Measurements from ENCODE around the gene CCDC122. TPM values are rescaled to one million over a fixed set of nuclear protein-coding genes. Genes with fewer than 3 reads are reported as not detected.

CCDC122 gene
- total and polyA plus RNA-seq, 9 of the 15 experiments (the other 6 are each of a cell fraction or from before 2014, with no cell fraction given), result not detected

DNA sequence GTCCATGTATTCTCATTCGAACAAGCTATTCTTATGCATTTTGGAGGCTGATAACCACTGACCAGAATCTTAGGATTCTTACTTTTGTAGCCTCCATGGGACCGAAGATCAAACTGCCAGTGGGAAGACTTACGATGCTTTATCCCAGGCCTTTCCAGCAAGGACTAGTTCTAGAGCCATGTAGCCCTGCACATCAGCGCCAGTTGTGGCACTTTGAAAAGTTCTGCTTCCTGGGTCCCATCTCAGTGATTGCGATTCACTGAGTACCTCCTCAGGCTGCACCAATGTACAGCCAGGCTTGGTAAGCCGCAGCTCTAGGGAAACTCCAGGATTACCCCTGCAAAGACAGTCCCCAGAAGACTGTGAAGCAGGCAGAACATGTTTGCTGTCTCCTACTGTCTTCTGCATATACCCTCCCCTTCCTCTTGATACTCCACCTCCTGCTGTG lies 73.8 kb downstream of the CCDC122 start:
- ChIA-PET CTCF (ENCODE audit: low intra/inter-chr PET ratio) (no interaction called here), POLR2A (no interaction called here)
- 0 out of 2 replicates have a peak, but pooled peaks have one; percentile 24 for TF ChIP-seq POLR2AphosphoS5 (IDR thresholded peaks at IDR 0.05; ENCODE audit: control insufficient read depth, insufficient read depth, low read depth, low read length)
- no peak for TF ChIP-seq SRSF7 (optimal IDR thresholded peaks at IDR 0.05; ENCODE audit: low read depth, low read length)
- ATAC-seq, result no peak
- Histone ChIP-seq H3K9me1 (ENCODE audit: control insufficient read depth, insufficient read depth, low read length) (no peaks in the 10 kb centered on the region), H3K36me3 (ENCODE audit: control insufficient read depth, insufficient read depth, low read length) (no peaks in the 10 kb centered on the region), H3K27me3 (ENCODE audit: control insufficient read depth in 2 of 2, insufficient read depth in 2 of 2, low read length in 2 of 2) (no peaks in the 10 kb centered on the region), H3K79me2 (ENCODE audit: control insufficient read depth, insufficient read depth, low read length) (no peaks in the 10 kb centered on the region), H4K20me1 (replicated peaks; ENCODE audit: control insufficient read depth, insufficient read depth, low read length) (no peaks in the 10 kb centered on the region), H3K4me1 (replicated peaks in 1 of 2; ENCODE audit: control insufficient read depth in 2 of 2, insufficient read depth in 2 of 2, low read length in 2 of 2) (no peaks in the 10 kb centered on the region), H2AFZ (ENCODE audit: low read depth, low read length) (no peak overlapping the region), H3K27ac (ENCODE audit: extremely low read depth, low read depth, low read length) (no peak overlapping the region), H3K9me3 (replicated peaks; ENCODE audit: control insufficient read depth, insufficient read depth, low read depth, low read length) (no peaks in the 10 kb centered on the region), H3K9ac (ENCODE audit: insufficient read depth in 1 of 2, low read depth in 2 of 2, low read length in 2 of 2) (no peak overlapping the region), H3K4me2 (ENCODE audit: insufficient read depth, low read length) (no peak overlapping the region), H3K4me3 (no peak overlapping the region)
- no TSS peak for BruUV-seq (replicated peaks)
- in situ Hi-C loops (cut with MboI), result no loop called here
- intact Hi-C loops (cut with micrococcal nuclease), result no loop called here
- DNase-seq (ENCODE audit: extremely low read depth in 1 of 4, low spot score in 3 of 4), result no peak
- FAIRE-seq, result no peak
- 0% methylated on average over 5 of the region's 6 CpGs for WGBS (ENCODE audit: insufficient coverage, low coverage, missing lambda C conversion rate)

DNA sequence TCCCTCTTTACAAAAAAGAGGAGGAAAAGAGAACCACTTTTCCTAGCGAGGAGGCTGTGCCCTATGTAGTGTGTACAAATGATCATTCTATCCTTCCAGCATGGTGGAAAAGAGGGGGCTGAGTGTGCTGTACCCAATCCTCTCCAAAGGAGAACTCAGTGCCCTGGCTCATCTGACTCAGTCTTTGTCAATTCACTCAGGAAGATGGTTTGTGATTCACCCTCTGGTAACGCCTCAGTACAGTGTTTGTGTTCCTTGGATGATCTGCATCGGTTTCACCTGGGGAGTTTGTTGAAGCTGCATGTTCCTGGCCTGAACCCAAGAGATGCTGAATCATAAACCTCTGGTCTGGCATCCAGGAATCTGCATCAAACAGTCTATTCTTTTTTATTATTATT lies 74.5 kb downstream of the CCDC122 start:
- 0% methylated on average over 2 of the region's 3 CpGs for WGBS (ENCODE audit: insufficient coverage, low coverage, missing lambda C conversion rate)
- Histone ChIP-seq H3K4me3 (no peak overlapping the region), H3K27me3 (ENCODE audit: control insufficient read depth in 2 of 2, insufficient read depth in 2 of 2, low read length in 2 of 2) (no peaks in the 10 kb centered on the region), H3K36me3 (ENCODE audit: control insufficient read depth, insufficient read depth, low read length) (no peaks in the 10 kb centered on the region), H3K9me3 (replicated peaks; ENCODE audit: control insufficient read depth, insufficient read depth, low read depth, low read length) (no peaks in the 10 kb centered on the region), H3K27ac (ENCODE audit: extremely low read depth, low read depth, low read length) (no peak overlapping the region), H2AFZ (ENCODE audit: low read depth, low read length) (no peak overlapping the region), H3K9ac (ENCODE audit: insufficient read depth in 1 of 2, low read depth in 2 of 2, low read length in 2 of 2) (no peak overlapping the region), H4K20me1 (replicated peaks; ENCODE audit: control insufficient read depth, insufficient read depth, low read length) (no peaks in the 10 kb centered on the region), H3K79me2 (ENCODE audit: control insufficient read depth, insufficient read depth, low read length) (no peaks in the 10 kb centered on the region), H3K4me2 (ENCODE audit: insufficient read depth, low read length) (no peak overlapping the region), H3K9me1 (ENCODE audit: control insufficient read depth, insufficient read depth, low read length) (no peaks in the 10 kb centered on the region), H3K4me1 (replicated peaks in 1 of 2; ENCODE audit: control insufficient read depth in 2 of 2, insufficient read depth in 2 of 2, low read length in 2 of 2) (no peaks in the 10 kb centered on the region)
- FAIRE-seq (no peak), ATAC-seq (no peak), DNase-seq (ENCODE audit: extremely low read depth in 1 of 4, low spot score in 3 of 4) (no peak)
- ChIA-PET POLR2A (no interaction called here), CTCF (ENCODE audit: low intra/inter-chr PET ratio) (interaction anchor here (0.6 to 1.1 kb wide), 2 partner anchors 70 to 1161 kb away, joined by 3 read pairs; no protein-coding TSS in a partner anchor)
- TF ChIP-seq SRSF7 (optimal IDR thresholded peaks at IDR 0.05; ENCODE audit: low read depth, low read length), result no peak
- TF ChIP-seq ZNF445 (CRISPR knock-in tag; IDR thresholded peaks at IDR 0.05; ENCODE audit: low read depth), result no peak
- TF ChIP-seq ZNF507 (tag; conservative IDR thresholded peaks at IDR 0.05), result no peak
- TF ChIP-seq ZZZ3 (IDR thresholded peaks at IDR 0.05), result no peak
- no peak for TF ChIP-seq NFXL1 (CRISPR knock-in tag; IDR thresholded peaks at IDR 0.05)
- no peak for TF ChIP-seq ZNF41 (CRISPR knock-in tag; conservative IDR thresholded peaks at IDR 0.05)
- TF ChIP-seq, protein P1, sequence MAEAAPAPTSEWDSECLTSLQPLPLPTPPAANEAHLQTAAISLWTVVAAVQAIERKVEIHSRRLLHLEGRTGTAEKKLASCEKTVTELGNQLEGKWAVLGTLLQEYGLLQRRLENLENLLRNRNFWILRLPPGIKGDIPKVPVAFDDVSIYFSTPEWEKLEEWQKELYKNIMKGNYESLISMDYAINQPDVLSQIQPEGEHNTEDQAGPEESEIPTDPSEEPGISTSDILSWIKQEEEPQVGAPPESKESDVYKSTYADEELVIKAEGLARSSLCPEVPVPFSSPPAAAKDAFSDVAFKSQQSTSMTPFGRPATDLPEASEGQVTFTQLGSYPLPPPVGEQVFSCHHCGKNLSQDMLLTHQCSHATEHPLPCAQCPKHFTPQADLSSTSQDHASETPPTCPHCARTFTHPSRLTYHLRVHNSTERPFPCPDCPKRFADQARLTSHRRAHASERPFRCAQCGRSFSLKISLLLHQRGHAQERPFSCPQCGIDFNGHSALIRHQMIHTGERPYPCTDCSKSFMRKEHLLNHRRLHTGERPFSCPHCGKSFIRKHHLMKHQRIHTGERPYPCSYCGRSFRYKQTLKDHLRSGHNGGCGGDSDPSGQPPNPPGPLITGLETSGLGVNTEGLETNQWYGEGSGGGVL (CRISPR knock-in tag; IDR thresholded peaks at IDR 0.05), result no peak
- TF ChIP-seq EZH2 (IDR thresholded peaks at IDR 0.05; ENCODE audit: borderline replicate concordance, low read depth, low read length), result no peak
- no peak for TF ChIP-seq NR2C2 (CRISPR knock-in tag; IDR thresholded peaks at IDR 0.05)
- TF ChIP-seq NR2C2 (tag; IDR thresholded peaks at IDR 0.05), result no peak
- TF ChIP-seq SMARCB1 (IDR thresholded peaks at IDR 0.05; ENCODE audit: insufficient read length, low read depth), result no peak
- TF ChIP-seq NUFIP1 (IDR thresholded peaks at IDR 0.05; ENCODE audit: partially characterized antibody), result no peak
- TF ChIP-seq ZNF146 (CRISPR knock-in tag; IDR thresholded peaks at IDR 0.05; ENCODE audit: unreplicated experiment), result no peak
- no peak for TF ChIP-seq SIRT6 (IDR thresholded peaks at IDR 0.05; ENCODE audit: low read depth, low read length)
- no peak for TF ChIP-seq ZNF124 (CRISPR knock-in tag; IDR thresholded peaks at IDR 0.05)
- no peak for TF ChIP-seq HIVEP1 (CRISPR knock-in tag; IDR thresholded peaks at IDR 0.05)
- intact Hi-C loops (cut with micrococcal nuclease) (no loop called here), in situ Hi-C loops (cut with MboI) (no loop called here)
- BruUV-seq (replicated peaks), result no TSS peak

All from K562 (cell line).